HepG2 (cell line): Measurements from ENCODE around the gene PCNA. TPM values are rescaled to one million over a fixed set of nuclear protein-coding genes. Genes with fewer than 3 reads are reported as not detected.
A peak's percentile ranks its signal among the peaks of the same experiment; 100 is the strongest.

Experiments
- FIP1L1 ChIP-seq: fragments of 200-400 bp; formaldehyde crosslinking; IDR thresholded peaks from 2 replicates; pipeline ENCODE4 v1.6.1; 2018; ENCODE audit warnings: low read depth, mild to moderate bottlenecking, low read length, moderate library complexity, borderline replicate concordance; ENCODE audit not compliant: insufficient read depth
- HMGA1 ChIP-seq: sonication (generic); formaldehyde crosslinking; conservative IDR thresholded peaks from 2 replicates; pipeline ENCODE4 v1.4.0; 2020; ENCODE audit warnings: missing genetic modification reagents
- MIXL1 ChIP-seq: IDR thresholded peaks from 2 replicates; pipeline ENCODE4 v1.6.1; 2016
- PAXIP1 ChIP-seq: sonication (generic); formaldehyde crosslinking; conservative IDR thresholded peaks from 2 replicates; pipeline ENCODE4 v1.4.0; 2020; ENCODE audit warnings: mild to moderate bottlenecking, missing genetic modification reagents, moderate library complexity
- RAD21 ChIP-seq: fragments of 450-650 bp; formaldehyde crosslinking; IDR thresholded peaks from 2 replicates; pipeline ENCODE4 v1.5.0; 2020; ENCODE audit warnings: mild to moderate bottlenecking
- SATB2 ChIP-seq: sonication (generic); formaldehyde crosslinking; IDR thresholded peaks from 2 replicates; pipeline ENCODE4 v1.5.0; 2020; ENCODE audit warnings: missing genetic modification reagents
- TFDP2 ChIP-seq: sonication (generic); formaldehyde crosslinking; IDR thresholded peaks from 2 replicates; pipeline ENCODE4 v1.4.0; 2020; ENCODE audit warnings: missing genetic modification reagents
- TGIF2 ChIP-seq: IDR thresholded peaks from 2 replicates; pipeline ENCODE4 v1.6.1; 2016; ENCODE audit warnings: control low read depth, missing compliant biosample characterization
- ZNF256 ChIP-seq: sonication (generic); formaldehyde crosslinking; conservative IDR thresholded peaks from 2 replicates; pipeline ENCODE4 v1.4.0; 2020; ENCODE audit warnings: missing genetic modification reagents
- ZNF430 ChIP-seq: sonication (generic); formaldehyde crosslinking; IDR thresholded peaks from 2 replicates; pipeline ENCODE4 v1.9.0; 2021; ENCODE audit warnings: mild to moderate bottlenecking, missing genetic modification reagents
- ZNF510 ChIP-seq: sonication (generic); formaldehyde crosslinking; IDR thresholded peaks from 2 replicates; pipeline ENCODE4 v1.4.0; 2020; ENCODE audit warnings: low read depth, mild to moderate bottlenecking, missing genetic modification reagents
- ZNF629 ChIP-seq: sonication (generic); formaldehyde crosslinking; conservative IDR thresholded peaks from 2 replicates; pipeline ENCODE4 v1.5.0; 2020; ENCODE audit warnings: missing genetic modification reagents
- polyA plus RNA-seq, 8 experiments: library from polyadenylated mRNA; depleted of rRNA in 3 of 8; stranded (reverse) in 7 of 8; unstranded in 1 of 8; fragments of >200 nt; fragmentation: Illumina TruSeq in 4 of 8; extraction: Trizol in 4 of 8; gene quantifications; 2 replicates each; pipeline versions ENCODE4 v1.2.1 to v1.2.3, GENCODE V29; 2011 to 2016; ENCODE audit warnings: low read depth in 4 of 8, missing spikeins in 1 of 8, mixed read lengths in 1 of 8; ENCODE audit not compliant: insufficient read depth in 1 of 8
- total RNA-seq, 5 experiments: library from RNA; depleted of rRNA; stranded (reverse); fragments of >200 nt; fragmentation: Illumina TruSeq; extraction: Trizol; gene quantifications; 2 replicates each; pipeline ENCODE4 v1.2.3, GENCODE V29; 2016; ENCODE audit warnings: low read depth in 1 of 5
- TF ChIP-seq, protein P1 (sequence below): sonication (generic); formaldehyde crosslinking; IDR thresholded peaks from 2 replicates; pipeline ENCODE4 v1.4.0; 2020; ENCODE audit warnings: missing genetic modification reagents, borderline replicate concordance
- TF ChIP-seq, protein P2 (sequence below): sonication (generic); formaldehyde crosslinking; IDR thresholded peaks from 2 replicates; pipeline ENCODE4 v1.4.0; 2020; ENCODE audit warnings: missing genetic modification reagents, mild to moderate bottlenecking, borderline replicate concordance
- TF ChIP-seq, protein P3 (sequence below): sonication (generic); formaldehyde crosslinking; IDR thresholded peaks from 2 replicates; pipeline ENCODE4 v1.9.0; 2021; ENCODE audit warnings: missing genetic modification reagents, borderline replicate concordance
- TF ChIP-seq, protein P4 (sequence below): sonication (generic); formaldehyde crosslinking; IDR thresholded peaks from 2 replicates; pipeline ENCODE4 v1.4.0; 2020; ENCODE audit warnings: low read depth, mild to moderate bottlenecking, missing genetic modification reagents

Gene PCNA
- total and polyA plus RNA-seq, 2 of the 13 experiments (the other 11 are each of a cell fraction or from before 2014, with no cell fraction given), result 229 to 655 TPM

DNA sequence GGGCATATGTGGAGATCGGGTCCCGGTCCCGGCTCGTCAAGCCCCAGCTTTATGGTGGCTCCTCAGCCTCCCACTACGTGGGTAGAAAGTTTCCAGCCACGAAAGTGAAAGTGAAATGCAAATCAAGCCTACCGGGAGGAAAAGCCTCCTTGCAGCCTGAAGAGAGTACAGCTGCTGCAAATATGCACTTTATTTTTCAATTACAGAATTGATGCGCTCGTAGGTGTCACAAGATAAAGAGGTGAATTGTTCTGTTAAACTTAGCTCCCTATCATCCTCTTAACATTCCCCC is 373 bp upstream of the PCNA start (continued):
- TF ChIP-seq, protein P1, sequence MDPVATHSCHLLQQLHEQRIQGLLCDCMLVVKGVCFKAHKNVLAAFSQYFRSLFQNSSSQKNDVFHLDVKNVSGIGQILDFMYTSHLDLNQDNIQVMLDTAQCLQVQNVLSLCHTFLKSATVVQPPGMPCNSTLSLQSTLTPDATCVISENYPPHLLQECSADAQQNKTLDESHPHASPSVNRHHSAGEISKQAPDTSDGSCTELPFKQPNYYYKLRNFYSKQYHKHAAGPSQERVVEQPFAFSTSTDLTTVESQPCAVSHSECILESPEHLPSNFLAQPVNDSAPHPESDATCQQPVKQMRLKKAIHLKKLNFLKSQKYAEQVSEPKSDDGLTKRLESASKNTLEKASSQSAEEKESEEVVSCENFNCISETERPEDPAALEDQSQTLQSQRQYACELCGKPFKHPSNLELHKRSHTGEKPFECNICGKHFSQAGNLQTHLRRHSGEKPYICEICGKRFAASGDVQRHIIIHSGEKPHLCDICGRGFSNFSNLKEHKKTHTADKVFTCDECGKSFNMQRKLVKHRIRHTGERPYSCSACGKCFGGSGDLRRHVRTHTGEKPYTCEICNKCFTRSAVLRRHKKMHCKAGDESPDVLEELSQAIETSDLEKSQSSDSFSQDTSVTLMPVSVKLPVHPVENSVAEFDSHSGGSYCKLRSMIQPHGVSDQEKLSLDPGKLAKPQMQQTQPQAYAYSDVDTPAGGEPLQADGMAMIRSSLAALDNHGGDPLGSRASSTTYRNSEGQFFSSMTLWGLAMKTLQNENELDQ (CRISPR knock-in tag), result no peak; the same call in 1 of the 2 replicates
- TF ChIP-seq ZNF629, result no peak; the same call in 1 of the 2 replicates
- TF ChIP-seq ZNF430 (CRISPR knock-in tag), result no peak; the same call in 1 of the 2 replicates
- no peak for TF ChIP-seq SATB2 (CRISPR knock-in tag)
- TF ChIP-seq, protein P2, sequence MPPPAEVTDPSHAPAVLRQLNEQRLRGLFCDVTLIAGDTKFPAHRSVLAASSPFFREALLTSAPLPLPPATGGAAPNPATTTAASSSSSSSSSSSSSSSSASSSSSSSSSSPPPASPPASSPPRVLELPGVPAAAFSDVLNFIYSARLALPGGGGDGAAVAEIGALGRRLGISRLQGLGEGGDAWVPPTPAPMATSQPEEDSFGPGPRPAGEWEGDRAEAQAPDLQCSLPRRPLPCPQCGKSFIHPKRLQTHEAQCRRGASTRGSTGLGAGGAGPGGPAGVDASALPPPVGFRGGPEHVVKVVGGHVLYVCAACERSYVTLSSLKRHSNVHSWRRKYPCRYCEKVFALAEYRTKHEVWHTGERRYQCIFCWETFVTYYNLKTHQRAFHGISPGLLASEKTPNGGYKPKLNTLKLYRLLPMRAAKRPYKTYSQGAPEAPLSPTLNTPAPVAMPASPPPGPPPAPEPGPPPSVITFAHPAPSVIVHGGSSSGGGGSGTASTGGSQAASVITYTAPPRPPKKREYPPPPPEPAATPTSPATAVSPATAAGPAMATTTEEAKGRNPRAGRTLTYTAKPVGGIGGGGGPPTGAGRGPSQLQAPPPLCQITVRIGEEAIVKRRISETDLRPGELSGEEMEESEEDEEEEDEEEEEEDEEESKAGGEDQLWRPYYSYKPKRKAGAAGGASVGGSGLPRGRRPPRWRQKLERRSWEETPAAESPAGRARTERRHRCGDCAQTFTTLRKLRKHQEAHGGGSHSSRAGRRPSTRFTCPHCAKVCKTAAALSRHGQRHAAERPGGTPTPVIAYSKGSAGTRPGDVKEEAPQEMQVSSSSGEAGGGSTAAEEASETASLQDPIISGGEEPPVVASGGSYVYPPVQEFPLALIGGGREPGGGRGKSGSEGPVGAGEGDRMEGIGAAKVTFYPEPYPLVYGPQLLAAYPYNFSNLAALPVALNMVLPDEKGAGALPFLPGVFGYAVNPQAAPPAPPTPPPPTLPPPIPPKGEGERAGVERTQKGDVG (CRISPR knock-in tag), result no peak
- TF ChIP-seq PAXIP1, result 0 out of 2 replicates have a peak, but pooled peaks have one; percentile 50
- TF ChIP-seq TFDP2 (CRISPR knock-in tag), result no peak
- TF ChIP-seq, protein P3, sequence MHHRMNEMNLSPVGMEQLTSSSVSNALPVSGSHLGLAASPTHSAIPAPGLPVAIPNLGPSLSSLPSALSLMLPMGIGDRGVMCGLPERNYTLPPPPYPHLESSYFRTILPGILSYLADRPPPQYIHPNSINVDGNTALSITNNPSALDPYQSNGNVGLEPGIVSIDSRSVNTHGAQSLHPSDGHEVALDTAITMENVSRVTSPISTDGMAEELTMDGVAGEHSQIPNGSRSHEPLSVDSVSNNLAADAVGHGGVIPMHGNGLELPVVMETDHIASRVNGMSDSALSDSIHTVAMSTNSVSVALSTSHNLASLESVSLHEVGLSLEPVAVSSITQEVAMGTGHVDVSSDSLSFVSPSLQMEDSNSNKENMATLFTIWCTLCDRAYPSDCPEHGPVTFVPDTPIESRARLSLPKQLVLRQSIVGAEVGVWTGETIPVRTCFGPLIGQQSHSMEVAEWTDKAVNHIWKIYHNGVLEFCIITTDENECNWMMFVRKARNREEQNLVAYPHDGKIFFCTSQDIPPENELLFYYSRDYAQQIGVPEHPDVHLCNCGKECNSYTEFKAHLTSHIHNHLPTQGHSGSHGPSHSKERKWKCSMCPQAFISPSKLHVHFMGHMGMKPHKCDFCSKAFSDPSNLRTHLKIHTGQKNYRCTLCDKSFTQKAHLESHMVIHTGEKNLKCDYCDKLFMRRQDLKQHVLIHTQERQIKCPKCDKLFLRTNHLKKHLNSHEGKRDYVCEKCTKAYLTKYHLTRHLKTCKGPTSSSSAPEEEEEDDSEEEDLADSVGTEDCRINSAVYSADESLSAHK (CRISPR knock-in tag), result no peak
- TF ChIP-seq FIP1L1, result no peak
- TF ChIP-seq RAD21 (CRISPR knock-in tag), result peak; percentile 25; the same call in 1 of the 2 replicates
- TF ChIP-seq MIXL1, result 0 out of 2 replicates have a peak, but pooled peaks have one; percentile 11
- no peak for TF ChIP-seq HMGA1 (CRISPR knock-in tag)
- TF ChIP-seq ZNF510 (CRISPR knock-in tag), result no peak
- TF ChIP-seq TGIF2 (CRISPR knock-in tag), result peak; percentile 50; the same call in 1 of the 2 replicates
- TF ChIP-seq ZNF256 (CRISPR knock-in tag), result 0 out of 2 replicates have a peak, but pooled peaks have one; percentile 6
- TF ChIP-seq, protein P4, sequence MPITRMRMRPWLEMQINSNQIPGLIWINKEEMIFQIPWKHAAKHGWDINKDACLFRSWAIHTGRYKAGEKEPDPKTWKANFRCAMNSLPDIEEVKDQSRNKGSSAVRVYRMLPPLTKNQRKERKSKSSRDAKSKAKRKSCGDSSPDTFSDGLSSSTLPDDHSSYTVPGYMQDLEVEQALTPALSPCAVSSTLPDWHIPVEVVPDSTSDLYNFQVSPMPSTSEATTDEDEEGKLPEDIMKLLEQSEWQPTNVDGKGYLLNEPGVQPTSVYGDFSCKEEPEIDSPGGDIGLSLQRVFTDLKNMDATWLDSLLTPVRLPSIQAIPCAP (CRISPR knock-in tag), result peak; percentile 96
